GM12873 (cell line): ENCODE data around the gene KCNH5.

Source experiments
- CTCF ChIP-seq: IDR thresholded peaks from 2 replicates; pipeline ENCODE4 v1.5.1; 2012; ENCODE audit warnings: low read depth, mild to moderate bottlenecking, moderate library complexity, low read length, control low read depth; ENCODE audit not compliant: insufficient read depth; ENCODE audit errors: missing control alignments

KCNH5 gene

GRCh38 chr14:62934439-62934838, 110.8 kb downstream of the KCNH5 start:
- TF ChIP-seq CTCF = no peak

DNA sequence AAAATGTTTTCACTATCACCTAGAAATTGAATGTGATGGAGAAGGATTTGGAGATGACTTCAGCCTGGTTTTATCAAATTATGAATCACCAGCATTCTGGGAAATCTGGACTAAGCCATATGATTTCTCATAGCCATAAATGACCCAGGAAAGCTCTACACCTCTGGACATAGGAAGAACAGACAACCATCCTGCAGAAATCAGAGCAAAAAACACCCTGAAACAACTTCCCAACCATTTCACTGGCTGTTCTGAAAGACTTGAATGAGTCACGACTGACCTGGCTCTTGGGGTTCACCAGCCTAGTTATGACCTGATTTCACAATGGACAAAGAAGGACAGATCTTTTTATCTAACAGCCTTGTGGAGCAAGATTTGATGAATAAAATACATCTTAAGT, 123.8 kb downstream of the KCNH5 start:
- TF ChIP-seq CTCF = no peak

GRCh38 chr14:62916551-62916950, 128.7 kb downstream of the KCNH5 start:
- TF ChIP-seq CTCF = no peak

- no peak for TF ChIP-seq CTCF
Measured at GRCh38 chr14:62914873-62915272, 130.4 kb downstream of the KCNH5 start.

GRCh38 chr14:62914025-62914424, 131.2 kb downstream of the KCNH5 start:
- TF ChIP-seq CTCF = no peak

DNA sequence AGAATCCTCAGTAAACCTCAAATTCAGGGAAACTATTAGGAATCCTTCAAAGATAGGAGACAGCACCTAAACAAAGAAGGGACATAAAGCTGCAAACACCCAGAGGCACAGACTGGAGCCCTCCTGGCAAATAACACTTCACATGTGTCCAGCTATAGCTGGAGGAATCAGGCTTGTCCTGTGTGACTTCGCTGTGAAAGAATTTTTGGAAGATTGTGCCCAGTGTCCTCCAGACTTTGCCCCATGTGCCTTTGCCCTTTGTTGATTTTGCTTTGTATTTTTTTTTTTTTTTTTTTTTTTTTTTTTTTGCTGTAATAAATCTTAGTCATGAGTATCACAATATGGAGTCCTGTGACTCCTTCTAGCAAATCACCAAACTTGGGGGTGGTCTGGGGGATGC, 136.8 kb downstream of the KCNH5 start:
- TF ChIP-seq CTCF = no peak

GRCh38 chr14:62905566-62905965, 139.7 kb downstream of the KCNH5 start:
- TF ChIP-seq CTCF = no peak
